Right lobe of liver (tissue), 6 donors: Measurements from ENCODE around the gene CBX8. TPM values are rescaled to one million over a fixed set of nuclear protein-coding genes. Genes with fewer than 3 reads are reported as not detected.

Experiments
- ATAC-seq, 4 donors: fragments of 200-7000 bp; cut with Tn5 transposase; one replicate each; pipeline ENCODE4 v1.9.1; 2020; ENCODE audit warnings: mild to moderate bottlenecking in 4 of 4, moderate library complexity in 4 of 4
- DNase-seq, 3 donors: peaks; one replicate each; pipeline ENCODE4 v3.0.0-alpha.2; 2020
- H3K27ac ChIP-seq, 3 donors: fragments of 200-600 bp; one replicate each; pipeline ENCODE4 v1.8.0; 2022
- H3K27me3 ChIP-seq, 2 donors: fragments of 200-600 bp; one replicate each; pipeline ENCODE4 v1.8.0; 2022
- H3K36me3 ChIP-seq, 4 donors: fragments of 200-600 bp; sonication (generic) in 1 of 4; one replicate each; pipeline versions ENCODE4 v1.5.1 to v1.8.0; 2017 to 2022; ENCODE audit warnings: control low read depth in 1 of 4
- H3K4me1 ChIP-seq, 4 donors: fragments of 200-600 bp; sonication (generic) in 1 of 4; one replicate each; pipeline versions ENCODE4 v1.5.1 to v1.8.0; 2017 to 2022; ENCODE audit warnings: control low read depth in 1 of 4
- H3K4me3 ChIP-seq, 3 donors: fragments of 200-600 bp; one replicate each; pipeline ENCODE4 v1.8.0; 2022
- H3K9me3 ChIP-seq, 4 donors: fragments of 200-600 bp; sonication (generic) in 1 of 4; one replicate each; pipeline versions ENCODE4 v1.5.1 to v1.8.0; 2017 to 2022; ENCODE audit warnings: control low read depth in 1 of 4
- POLR2A ChIP-seq: fragments of 450-650 bp; IDR thresholded peaks from one replicate; pipeline ENCODE4 v1.6.1; 2017; ENCODE audit warnings: antibody characterized with exemption, mild to moderate bottlenecking
- WGBS: methylation state at CpG from one replicate; pipeline ENCODE4 v1.1.6; 2018; ENCODE audit warnings: low coverage, low lambda C conversion rate; ENCODE audit not compliant: insufficient coverage; ENCODE audit errors: missing lambda C conversion rate; 5-methylcytosine and 5-hydroxymethylcytosine counted together
- intact Hi-C, 2 donors: fragments of 100-400 bp; cut with DNase I; formaldehyde crosslinking; loops; one replicate each; pipeline versions ENCODE4 v1.11.2 to v1.14.1; 2022
- total RNA-seq, 6 experiments: library from RNA; depleted of rRNA in 2 of 6; stranded (reverse); fragments of >200 nt in 2 of 6; fragmentation: NEBNext Ultra II Directional in 3 of 6; extraction: Animal tissue kit (Norgen Biotek cat#: 25700) in 3 of 6; gene quantifications; one replicate each; pipeline versions ENCODE4 v1.1.0 to v1.2.4, GENCODE V29; 2016 to 2023
- TF ChIP-seq, protein P1 (sequence below), 4 donors: fragments of 200-600 bp in 3 of 4; fragments of 450-650 bp in 1 of 4; IDR thresholded peaks; one replicate each; pipeline versions ENCODE4 v1.5.1 to v1.8.0; 2016 to 2022; ENCODE audit warnings: antibody characterized with exemption in 4 of 4, mild to moderate bottlenecking in 2 of 4
- donor health status: DM: no; HTN: yes; CAD: no.
- donor health status: DM: no; HTN: no; CAD: no.
- donor health status: DM: no; HTN: no; CAD: no.
- donor health status: DM: no; HTN: yes; CAD: no.
- donor health status: DM: no; HTN: yes; CAD: no.

The CBX8 gene
- total RNA-seq, 6 experiments from 2014 or later = 1.2 to 4.7 (median 2.0) TPM

DNA sequence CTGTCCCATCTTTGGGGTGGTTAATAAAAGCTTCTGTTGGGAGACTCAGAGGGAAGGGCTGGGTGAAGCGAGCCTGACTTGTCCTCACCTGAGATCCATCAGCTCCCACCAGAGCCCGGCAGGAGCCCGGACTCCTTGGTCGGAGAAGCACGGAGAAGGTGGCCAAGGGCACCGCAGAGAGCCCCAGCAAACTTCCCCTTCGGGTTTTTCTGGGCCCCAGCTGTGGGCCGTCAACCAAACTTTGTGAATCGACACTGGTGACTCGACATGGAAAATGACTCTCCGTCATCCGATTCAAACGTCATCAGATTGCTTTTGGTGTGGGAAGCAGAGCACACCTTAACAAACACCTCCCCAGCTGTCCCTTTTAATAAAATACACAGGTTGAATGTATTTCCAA is 44.7 kb downstream of the CBX8 start:
- no peak for TF ChIP-seq POLR2A
- TF ChIP-seq, protein P1, sequence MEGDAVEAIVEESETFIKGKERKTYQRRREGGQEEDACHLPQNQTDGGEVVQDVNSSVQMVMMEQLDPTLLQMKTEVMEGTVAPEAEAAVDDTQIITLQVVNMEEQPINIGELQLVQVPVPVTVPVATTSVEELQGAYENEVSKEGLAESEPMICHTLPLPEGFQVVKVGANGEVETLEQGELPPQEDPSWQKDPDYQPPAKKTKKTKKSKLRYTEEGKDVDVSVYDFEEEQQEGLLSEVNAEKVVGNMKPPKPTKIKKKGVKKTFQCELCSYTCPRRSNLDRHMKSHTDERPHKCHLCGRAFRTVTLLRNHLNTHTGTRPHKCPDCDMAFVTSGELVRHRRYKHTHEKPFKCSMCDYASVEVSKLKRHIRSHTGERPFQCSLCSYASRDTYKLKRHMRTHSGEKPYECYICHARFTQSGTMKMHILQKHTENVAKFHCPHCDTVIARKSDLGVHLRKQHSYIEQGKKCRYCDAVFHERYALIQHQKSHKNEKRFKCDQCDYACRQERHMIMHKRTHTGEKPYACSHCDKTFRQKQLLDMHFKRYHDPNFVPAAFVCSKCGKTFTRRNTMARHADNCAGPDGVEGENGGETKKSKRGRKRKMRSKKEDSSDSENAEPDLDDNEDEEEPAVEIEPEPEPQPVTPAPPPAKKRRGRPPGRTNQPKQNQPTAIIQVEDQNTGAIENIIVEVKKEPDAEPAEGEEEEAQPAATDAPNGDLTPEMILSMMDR (IDR thresholded peaks at IDR 0.05) = no peak
- 65% methylated on average over 13 of the region's 13 CpGs for WGBS
- Histone ChIP-seq H3K36me3 (no peaks in the 10 kb centered on the region), H3K9me3 (no peaks in the 10 kb centered on the region), H3K27ac (no peak overlapping the region), H3K4me1 (no peaks in the 10 kb centered on the region), H3K27me3 (peaks cover 0 to 35% of the 10 kb centered on the region in 2 donors), H3K4me3 (no peak overlapping the region)
- DNase-seq (peak in 2 of 3 donors; percentile 13 to 24), ATAC-seq (no peak)
- intact Hi-C loops = no loop called here

DNA sequence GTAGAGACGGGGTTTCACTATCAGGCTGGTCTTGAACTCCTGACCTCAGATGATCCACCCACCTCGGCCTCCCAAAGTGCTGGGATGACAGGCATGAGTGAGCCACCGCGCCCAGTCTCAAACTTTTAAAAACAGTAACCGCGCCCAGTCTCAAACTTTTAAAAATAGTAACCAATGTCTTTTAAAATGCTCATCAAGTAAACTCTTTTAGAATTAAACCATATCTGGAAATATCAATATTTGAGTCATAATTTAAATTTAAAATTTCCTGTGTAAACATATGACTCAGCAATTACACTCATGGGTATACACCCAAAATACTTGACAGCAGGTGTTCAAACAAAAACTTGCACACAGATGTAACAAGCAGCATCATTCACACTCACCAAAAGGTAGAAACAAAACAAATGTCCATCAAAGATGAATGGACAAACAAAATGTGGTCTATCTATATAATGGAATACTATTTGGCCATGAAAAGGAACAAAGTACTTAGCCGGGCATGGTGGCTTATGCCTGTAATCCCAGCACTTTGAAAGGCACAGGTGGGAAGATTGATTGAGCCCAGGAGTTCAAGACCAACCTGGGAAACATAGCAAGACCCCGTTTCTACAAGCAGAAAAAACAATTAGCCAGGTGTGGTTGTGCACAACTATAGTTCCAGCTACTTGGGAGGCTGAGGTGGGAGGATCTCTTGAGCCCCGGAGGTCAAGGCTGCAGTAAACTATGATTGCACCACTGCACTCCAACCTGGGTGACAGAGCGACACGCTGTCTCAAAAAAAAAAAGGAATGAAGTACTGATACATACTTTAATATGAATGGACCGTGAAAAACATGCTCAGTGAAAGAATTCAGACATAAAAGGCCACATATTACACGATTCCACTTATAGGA is 46.0 kb downstream of the CBX8 start:
- peaks cover 0 to 43% of the 10 kb centered on the region in 2 donors for H3K27me3 ChIP-seq

DNA sequence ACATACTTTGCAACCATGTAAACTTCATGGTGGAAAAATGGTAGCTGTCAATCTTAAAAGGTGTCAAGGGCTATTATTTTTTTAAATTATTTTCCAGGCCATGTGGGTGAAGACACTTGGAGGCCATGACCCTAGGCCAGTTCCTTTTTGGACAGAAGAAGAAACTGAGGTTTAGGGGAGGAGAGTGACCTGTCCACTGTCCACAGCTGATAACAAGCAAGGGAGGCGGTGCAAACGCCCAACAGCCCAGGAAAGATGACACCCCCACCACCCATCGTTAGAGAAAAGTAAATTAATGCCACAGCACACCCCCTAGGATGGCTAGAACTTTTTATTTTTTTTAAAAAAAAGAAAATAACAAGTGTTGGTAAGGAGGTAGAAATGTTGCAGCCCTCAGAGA is 46.9 kb downstream of the CBX8 start:
- TF ChIP-seq POLR2A = no peak
- TF ChIP-seq, protein P1 (IDR thresholded peaks at IDR 0.05) = no peak
- Histone ChIP-seq H3K9me3 (no peaks in the 10 kb centered on the region), H3K4me1 (peaks cover 0 to 14% (median 0%) of the 10 kb centered on the region in 4 donors), H3K36me3 (no peaks in the 10 kb centered on the region), H3K4me3 (no peak overlapping the region), H3K27me3 (peaks cover 0 to 43% of the 10 kb centered on the region in 2 donors), H3K27ac (no peak overlapping the region)
- DNase-seq (no peak), ATAC-seq (no peak)
- intact Hi-C loops = no loop called here
- WGBS = 48% methylated on average over 3 of the region's 3 CpGs

More for the DNA sequence above, 46.0 kb downstream of the CBX8 start:
- H3K4me3 ChIP-seq = no peak overlapping the region
- ATAC-seq = no peak
- DNase-seq = no peak
- WGBS = 69% methylated on average over 13 of the region's 13 CpGs
- peaks cover 0 to 10% (median 0%) of the 10 kb centered on the region in 4 donors for H3K4me1 ChIP-seq
- no peak overlapping the region for H3K27ac ChIP-seq
- no peak for TF ChIP-seq POLR2A
- TF ChIP-seq, protein P1 (IDR thresholded peaks at IDR 0.05) = no peak
- no peaks in the 10 kb centered on the region for H3K36me3 ChIP-seq
- intact Hi-C loops = no loop called here
- H3K9me3 ChIP-seq = no peaks in the 10 kb centered on the region

DNA sequence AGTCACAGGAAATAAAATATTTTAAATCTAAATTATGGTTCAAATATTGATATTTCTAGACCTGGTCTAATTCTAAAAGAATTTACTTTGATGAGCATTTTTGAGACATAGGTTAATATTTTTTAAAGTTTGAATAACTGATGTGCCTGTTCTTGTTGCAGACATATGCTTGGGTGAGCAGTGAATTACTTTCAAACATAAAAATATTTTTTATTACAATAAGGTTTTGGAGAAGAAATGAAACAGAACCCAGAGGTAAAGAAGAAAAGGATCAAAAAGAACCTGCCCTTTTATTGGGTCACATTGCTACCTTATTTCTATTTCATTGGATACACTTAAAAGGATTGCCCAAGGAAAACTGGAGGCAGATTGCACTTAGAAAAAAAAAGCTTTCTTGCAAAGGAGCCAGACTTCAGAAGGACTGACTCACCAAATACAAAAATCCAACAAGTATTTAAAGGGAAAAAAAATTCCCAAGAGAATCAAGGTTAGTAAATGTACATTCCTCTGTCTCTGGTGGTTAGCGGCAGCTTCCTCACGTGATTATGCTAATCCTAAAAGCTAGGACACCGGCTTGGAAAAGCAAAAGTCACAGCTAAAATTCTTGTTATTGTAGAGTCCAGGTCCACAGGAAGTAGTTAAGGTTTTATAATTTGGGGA is 47.6 kb downstream of the CBX8 start:
- ATAC-seq (no peak), DNase-seq (no peak)
- Histone ChIP-seq H3K4me3 (no peak overlapping the region), H3K36me3 (no peaks in the 10 kb centered on the region), H3K27ac (no peak overlapping the region), H3K4me1 (peaks cover 0 to 14% (median 0%) of the 10 kb centered on the region in 4 donors), H3K9me3 (no peaks in the 10 kb centered on the region), H3K27me3 (peaks cover 0 to 43% of the 10 kb centered on the region in 2 donors)
- 62% methylated on average over 3 of the region's 3 CpGs for WGBS
- intact Hi-C loops = no loop called here
- TF ChIP-seq, protein P1 (IDR thresholded peaks at IDR 0.05) = no peak
- TF ChIP-seq POLR2A = no peak
